H1 (cell line): ENCODE data around the gene TEAD1. TPM values are rescaled to one million over a fixed set of nuclear protein-coding genes. Genes with fewer than 3 reads are reported as not detected.

Experiments
- CTCF ChIA-PET: fragments of 300-600 bp; sonication (Branson Sonifier 250); formaldehyde crosslinking; loops from one replicate; lab custom pipeline; 2021; ENCODE audit not compliant: partially characterized antibody; lab: Charles Lee
- POLR2A ChIA-PET: fragments of 300-600 bp; sonication (Branson Sonifier 250); formaldehyde crosslinking; loops from one replicate; lab custom pipeline; 2021; ENCODE audit warnings: inconsistent platforms; ENCODE audit not compliant: partially characterized antibody; lab: Charles Lee
- DNase-seq, 2 experiments: peaks; one replicate each; pipeline versions ENCODE4 v3.0.0 to v3.0.0-alpha.2; 2010 to 2022; ENCODE audit warnings: low spot score in 2 of 2, low read depth in 1 of 2, mixed read lengths in 1 of 2
- FAIRE-seq: peaks from 2 replicates; lab custom pipeline; 2011; peaks lifted over from hg19 to GRCh38; lab: Jason Lieb, UNC
- H2AFZ ChIP-seq: 2 replicates; pipeline ENCODE4 v1.8.1; 2012; ENCODE audit warnings: low read length, inconsistent platforms
- H2AK5ac ChIP-seq: 2 replicates; pipeline ENCODE4 v1.6.1; 2013; ENCODE audit warnings: low read depth, low read length
- H2BK120ac ChIP-seq: replicated peaks from 2 replicates; pipeline ENCODE3; 2013; ENCODE audit warnings: low read depth, low read length, inconsistent platforms
- H2BK12ac ChIP-seq: 2 replicates; pipeline ENCODE4 v1.6.1; 2013; ENCODE audit warnings: low read depth, low read length
- H2BK15ac ChIP-seq: 2 replicates; pipeline ENCODE4 v1.6.1; 2013; ENCODE audit warnings: low read length
- H2BK20ac ChIP-seq: 2 replicates; pipeline ENCODE4 v1.6.1; 2013; ENCODE audit warnings: low read length
- H2BK5ac ChIP-seq: 2 replicates; pipeline ENCODE4 v1.6.1; 2013; ENCODE audit warnings: low read depth, low read length
- H3K14ac ChIP-seq: 2 replicates; pipeline ENCODE4 v1.6.1; 2013; ENCODE audit warnings: inconsistent platforms; ENCODE audit not compliant: insufficient read length
- H3K18ac ChIP-seq: 2 replicates; pipeline ENCODE4 v1.6.1; 2013; ENCODE audit warnings: low read length; ENCODE audit errors: extremely low read depth
- H3K23ac ChIP-seq: 2 replicates; pipeline ENCODE4 v1.6.1; 2013; ENCODE audit warnings: inconsistent platforms; ENCODE audit not compliant: insufficient read length
- H3K23me2 ChIP-seq: 2 replicates; pipeline ENCODE4 v1.6.1; 2013; ENCODE audit warnings: low read depth, low read length
- H3K27ac ChIP-seq: 2 replicates; pipeline ENCODE4 v1.6.1; 2011; ENCODE audit warnings: low read depth, low read length, inconsistent platforms
- H3K27me3 ChIP-seq, 4 experiments: replicated peaks in 1 of 4; 1 replicate in 1 of 4; 2 replicates in 3 of 4; pipeline versions ENCODE4 v1.6.1 to v1.8.1; 2011 to 2013; ENCODE audit warnings: low read length in 3 of 4, mild to moderate bottlenecking in 3 of 4, inconsistent platforms in 2 of 4, mixed read lengths in 2 of 4, moderate library complexity in 1 of 4; ENCODE audit not compliant: control insufficient read depth in 3 of 4, insufficient read depth in 3 of 4; ENCODE audit errors: extremely low read depth in 1 of 4
- H3K36me3 ChIP-seq, 4 experiments: 2 replicates each; pipeline versions ENCODE4 v1.6.1 to v1.8.1; 2011 to 2013; ENCODE audit warnings: mild to moderate bottlenecking in 4 of 4, low read length in 3 of 4, moderate library complexity in 2 of 4, control low read depth in 1 of 4, inconsistent platforms in 1 of 4; ENCODE audit not compliant: insufficient read depth in 4 of 4, control insufficient read depth in 2 of 4
- H3K4ac ChIP-seq: replicated peaks from 2 replicates; pipeline ENCODE3; 2013; ENCODE audit warnings: low read length, low read depth, mixed read lengths, inconsistent platforms; ENCODE audit not compliant: insufficient read length
- H3K4me1 ChIP-seq, 4 experiments: replicated peaks in 1 of 4; 1 replicate in 1 of 4; 2 replicates in 3 of 4; pipeline versions ENCODE4 v1.6.1 to v1.8.1; 2011 to 2013; ENCODE audit warnings: low read length in 3 of 4, inconsistent platforms in 2 of 4, mixed read lengths in 1 of 4; ENCODE audit not compliant: insufficient read depth in 4 of 4, control insufficient read depth in 3 of 4
- H3K4me2 ChIP-seq, 2 experiments: 2 replicates each; pipeline versions ENCODE4 v1.6.1 to v1.8.1; 2011 to 2013; ENCODE audit warnings: low read depth in 2 of 2, low read length in 2 of 2, control low read depth in 1 of 2, inconsistent platforms in 1 of 2, mild to moderate bottlenecking in 1 of 2; ENCODE audit not compliant: insufficient read depth in 1 of 2
- H3K4me3 ChIP-seq, 4 experiments: fragments of 200-600, 300-600 bp in 1 of 4; sonication (generic), shearing (Covaris generic), sonication (Bioruptor Twin) in 1 of 4; 2 replicates each; pipeline versions ENCODE4 v1.5.1 to v1.8.1; 2011 to 2016; ENCODE audit warnings: low read length in 4 of 4, low read depth in 3 of 4, control low read depth in 2 of 4, inconsistent platforms in 2 of 4, mild to moderate bottlenecking in 2 of 4, mixed read lengths in 1 of 4, moderate library complexity in 1 of 4; ENCODE audit not compliant: insufficient read depth in 2 of 4; ENCODE audit errors: extremely low read depth in 1 of 4
- H3K56ac ChIP-seq: replicated peaks from 2 replicates; pipeline ENCODE3; 2013; ENCODE audit warnings: low read depth, mild to moderate bottlenecking, mixed read lengths, low read length, inconsistent platforms; ENCODE audit not compliant: insufficient read length
- H3K79me1 ChIP-seq: 2 replicates; pipeline ENCODE4 v1.6.1; 2013; ENCODE audit warnings: low read depth, low read length, control low read depth
- H3K79me2 ChIP-seq, 2 experiments: 2 replicates each; pipeline versions ENCODE4 v1.6.1 to v1.8.1; 2012 to 2013; ENCODE audit warnings: low read length in 2 of 2, mild to moderate bottlenecking in 2 of 2, inconsistent platforms in 1 of 2; ENCODE audit not compliant: insufficient read depth in 2 of 2, control insufficient read depth in 1 of 2
- H3K9ac ChIP-seq, 4 experiments: replicated peaks in 1 of 4; 1 replicate in 1 of 4; 2 replicates in 3 of 4; pipeline versions ENCODE4 v1.6.1 to v1.8.1; 2011 to 2013; ENCODE audit warnings: low read depth in 3 of 4, low read length in 3 of 4, control low read depth in 2 of 4, mild to moderate bottlenecking in 2 of 4, moderate library complexity in 2 of 4, inconsistent platforms in 1 of 4; ENCODE audit errors: extremely low read depth in 1 of 4
- H3K9me3 ChIP-seq, 2 experiments: 2 replicates each; pipeline versions ENCODE4 v1.6.1 to v1.8.1; 2012 to 2013; ENCODE audit warnings: mild to moderate bottlenecking in 2 of 2, moderate library complexity in 2 of 2, control low read depth in 1 of 2, inconsistent platforms in 1 of 2, low read depth in 1 of 2, low read length in 1 of 2, mixed read lengths in 1 of 2; ENCODE audit not compliant: insufficient read depth in 2 of 2
- H4K20me1 ChIP-seq, 2 experiments: replicated peaks in 1 of 2; 2 replicates each; pipeline versions ENCODE3 to v1.8.1; 2011 to 2013; ENCODE audit warnings: inconsistent platforms in 2 of 2, low read length in 2 of 2, mild to moderate bottlenecking in 1 of 2; ENCODE audit not compliant: insufficient read depth in 2 of 2, control insufficient read depth in 1 of 2
- H4K5ac ChIP-seq: 2 replicates; pipeline ENCODE4 v1.6.1; 2013; ENCODE audit warnings: low read length, low read depth, mixed read lengths, inconsistent platforms; ENCODE audit not compliant: insufficient read length
- H4K8ac ChIP-seq: 2 replicates; pipeline ENCODE4 v1.8.0; 2013; ENCODE audit warnings: mild to moderate bottlenecking, moderate library complexity, low read length, inconsistent platforms; ENCODE audit not compliant: insufficient read depth; ENCODE audit errors: extremely low read depth
- H4K91ac ChIP-seq: replicated peaks from 2 replicates; pipeline ENCODE3; 2013; ENCODE audit warnings: low read length, mixed read lengths, inconsistent platforms; ENCODE audit not compliant: insufficient read length
- CBX5 ChIP-seq: fragments of 300-800, 300-1000 bp; sonication (generic); IDR thresholded peaks from 2 replicates; pipeline ENCODE4 v1.7.1; 2016; ENCODE audit warnings: antibody characterized with exemption, low read length, low read depth
- SP1 ChIP-seq: IDR thresholded peaks from 2 replicates; pipeline ENCODE4 v1.6.1; 2011; ENCODE audit warnings: low read depth, low read length
- SUZ12 ChIP-seq: fragments of 200-600 bp; sonication (generic); IDR thresholded peaks from 2 replicates; pipeline ENCODE4 v1.6.1; 2012; ENCODE audit warnings: mild to moderate bottlenecking, inconsistent platforms, low read length, moderate library complexity, mixed read lengths
- WGBS, 2 experiments: shearing (Covaris generic) in 1 of 2; methylation state at CpG; one replicate each; pipeline versions ENCODE4 v1.1.6 to v1.1.7; 2013 to 2015; ENCODE audit warnings: low lambda C conversion rate in 2 of 2, mixed read lengths in 2 of 2, inconsistent platforms in 1 of 2, low coverage in 1 of 2, missing lambda C conversion rate in 1 of 2; ENCODE audit not compliant: insufficient replicate concordance in 2 of 2, insufficient coverage in 1 of 2, insufficient read length in 1 of 2; ENCODE audit errors: extremely low coverage in 1 of 2, missing lambda C conversion rate in 1 of 2; 5-methylcytosine and 5-hydroxymethylcytosine counted together
- polyA plus RNA-seq, 7 experiments: library from polyadenylated mRNA; depleted of rRNA in 3 of 7; stranded (reverse) in 5 of 7; unstranded in 2 of 7; fragments of >200 nt in 5 of 7; fragments of 200-250 nt in 2 of 7; gene quantifications; 1 replicate in 5 of 7; 2 replicates in 1 of 7; 4 replicates in 1 of 7; pipeline versions ENCODE4 v1.2.1 to v1.2.3, GENCODE V29; 2011 to 2013; ENCODE audit warnings: missing spikeins in 2 of 7, mixed read lengths in 2 of 7
- total RNA-seq: library from RNA; stranded (reverse); fragmentation: NEBNext Ultra II Directional; extraction: Animal tissue kit (Norgen Biotek cat#: 25700); gene quantifications from 2 replicates; pipeline ENCODE4 v1.2.1, GENCODE V29; 2021
- TF ChIP-seq, protein P1 (sequence below): IDR thresholded peaks from 2 replicates; pipeline ENCODE4 v1.6.1; 2012; ENCODE audit warnings: inconsistent platforms

Gene TEAD1
- total and polyA plus RNA-seq, 2 of the 8 experiments (the other 6 are each of a cell fraction or from before 2014, with no cell fraction given) = 15.6 to 67.4 TPM

DNA sequence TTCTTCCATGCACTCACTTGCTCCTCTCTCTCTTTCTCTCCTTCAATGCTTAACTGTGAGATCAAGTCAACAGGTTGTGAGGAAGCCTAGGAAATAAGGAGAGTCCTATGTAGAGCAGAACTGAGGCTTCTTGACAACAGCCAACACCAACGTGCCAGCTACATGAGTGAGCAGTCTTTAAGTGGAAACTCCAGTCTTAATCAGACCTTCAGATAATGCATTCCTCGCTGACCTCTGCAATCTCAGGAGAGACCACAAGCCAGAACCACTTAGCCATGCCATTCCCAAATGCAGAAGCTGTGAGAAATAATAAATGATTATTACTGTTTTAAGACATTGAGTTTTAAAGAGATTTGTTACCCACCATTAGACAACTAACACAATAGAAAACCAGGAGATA lies 6.1 kb upstream of the TEAD1 start:
- Histone ChIP-seq H3K4me2 (no peak overlapping the region), H3K9me3 (no peaks in the 10 kb centered on the region), H3K27ac (no peak overlapping the region), H3K36me3 (no peaks in the 10 kb centered on the region), H3K27me3 (peaks cover 0 to 1% (median under 1%) of the 10 kb centered on the region in 4 experiments; a peak in 2 of 7 replicates), H2AFZ (no peak overlapping the region), H3K4me1 (no peaks in the 10 kb centered on the region), H4K20me1 (no peaks in the 10 kb centered on the region), H2BK12ac (no peak overlapping the region), H3K79me2 (no peaks in the 10 kb centered on the region), H3K4ac (no peak overlapping the region), H3K18ac (no peak overlapping the region), H2AK5ac (no peak overlapping the region), H2BK15ac (no peak overlapping the region), H3K23me2 (no peaks in the 10 kb centered on the region), H4K8ac (no peak overlapping the region), H3K56ac (no peak overlapping the region), H4K91ac (no peak overlapping the region), H3K14ac (no peak overlapping the region), H2BK20ac (no peak overlapping the region), H4K5ac (no peak overlapping the region), H3K79me1 (no peaks in the 10 kb centered on the region), H2BK5ac (no peak overlapping the region), H3K9ac (no peak overlapping the region), H3K4me3 (no peak overlapping the region), H2BK120ac (no peak overlapping the region), H3K23ac (no peak overlapping the region)
- ChIA-PET CTCF (interaction anchor here (0.7 to 1.7 kb wide), 6 partner anchors 11 to 379 kb away, joined by 3 to 5 read pairs (median 4); no protein-coding TSS in a partner anchor), POLR2A (interaction anchor here (1.0 kb wide), 1 partner anchor 10 kb away, joined by 3 read pairs; no protein-coding TSS in a partner anchor)
- DNase-seq (no peak), FAIRE-seq (no peak)
- TF ChIP-seq, protein P1, sequence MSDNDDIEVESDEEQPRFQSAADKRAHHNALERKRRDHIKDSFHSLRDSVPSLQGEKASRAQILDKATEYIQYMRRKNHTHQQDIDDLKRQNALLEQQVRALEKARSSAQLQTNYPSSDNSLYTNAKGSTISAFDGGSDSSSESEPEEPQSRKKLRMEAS = no peak
- no peak for TF ChIP-seq SUZ12
- TF ChIP-seq CBX5 = no peak
- TF ChIP-seq SP1 = no peak
- 88% methylated on average over 2 of the region's 2 CpGs; no CpG with 5 or more reads in 1 of the 2 experiments for WGBS, 2 experiments
